Uterus (tissue), 2 donors: Measurements from ENCODE around the gene KCNAB1.

Source experiments
- POLR2A ChIP-seq, 2 donors: fragments of 450-650 bp; IDR thresholded peaks; one replicate each; pipeline ENCODE4 v1.6.1; 2016; ENCODE audit warnings: antibody characterized with exemption in 2 of 2, mild to moderate bottlenecking in 1 of 2, moderate library complexity in 1 of 2
- TF ChIP-seq, protein P1 (sequence below), 4 experiments: fragments of 200-600 bp in 2 of 4; fragments of 450-650 bp in 2 of 4; sonication (generic) in 2 of 4; IDR thresholded peaks; one replicate each; pipeline ENCODE4 v1.5.1; 2016 to 2019; ENCODE audit warnings: antibody characterized with exemption in 4 of 4, mild to moderate bottlenecking in 2 of 4, moderate library complexity in 1 of 4

GRCh38 chr3:156300371-156300770 lies 180.0 kb downstream of the KCNAB1 start:
- TF ChIP-seq, protein P1, sequence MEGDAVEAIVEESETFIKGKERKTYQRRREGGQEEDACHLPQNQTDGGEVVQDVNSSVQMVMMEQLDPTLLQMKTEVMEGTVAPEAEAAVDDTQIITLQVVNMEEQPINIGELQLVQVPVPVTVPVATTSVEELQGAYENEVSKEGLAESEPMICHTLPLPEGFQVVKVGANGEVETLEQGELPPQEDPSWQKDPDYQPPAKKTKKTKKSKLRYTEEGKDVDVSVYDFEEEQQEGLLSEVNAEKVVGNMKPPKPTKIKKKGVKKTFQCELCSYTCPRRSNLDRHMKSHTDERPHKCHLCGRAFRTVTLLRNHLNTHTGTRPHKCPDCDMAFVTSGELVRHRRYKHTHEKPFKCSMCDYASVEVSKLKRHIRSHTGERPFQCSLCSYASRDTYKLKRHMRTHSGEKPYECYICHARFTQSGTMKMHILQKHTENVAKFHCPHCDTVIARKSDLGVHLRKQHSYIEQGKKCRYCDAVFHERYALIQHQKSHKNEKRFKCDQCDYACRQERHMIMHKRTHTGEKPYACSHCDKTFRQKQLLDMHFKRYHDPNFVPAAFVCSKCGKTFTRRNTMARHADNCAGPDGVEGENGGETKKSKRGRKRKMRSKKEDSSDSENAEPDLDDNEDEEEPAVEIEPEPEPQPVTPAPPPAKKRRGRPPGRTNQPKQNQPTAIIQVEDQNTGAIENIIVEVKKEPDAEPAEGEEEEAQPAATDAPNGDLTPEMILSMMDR (IDR thresholded peaks at IDR 0.05): no peak
- no peak for TF ChIP-seq POLR2A (IDR thresholded peaks at IDR 0.05)
